HS-5 (cell line): ENCODE results near the gene SMPD2.
"Not testable (repeated sequence)": the region's sequence is repeated elsewhere in the genome, so short reads cannot be mapped to it uniquely, and the experiment has no call there.

Source experiments
- DNase-seq: peaks from one replicate; pipeline ENCODE4 v3.0.0-alpha.2; 2012; ENCODE audit warnings: low read depth

SMPD2 gene

DNA sequence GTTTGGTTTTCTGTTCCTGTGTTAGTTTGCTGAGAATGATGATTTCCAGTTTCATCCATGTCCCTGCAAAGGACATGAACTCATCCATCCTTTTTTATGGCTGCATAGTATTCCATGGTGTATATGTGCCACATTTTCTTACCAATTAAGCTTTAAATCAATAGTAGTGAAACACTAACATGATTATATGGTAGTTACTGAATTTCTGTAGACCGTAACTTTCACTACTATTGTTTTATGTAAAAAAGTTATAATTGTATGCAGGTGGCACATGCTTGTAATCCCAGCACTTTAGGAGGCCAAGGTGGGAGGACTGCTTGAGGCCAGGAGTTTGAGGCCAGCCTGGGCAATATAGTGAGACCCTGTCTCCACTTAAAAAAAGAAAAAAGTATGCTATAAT lies 20.7 kb downstream of the SMPD2 start:
- not testable (repeated sequence) for DNase-seq

GRCh38 chr6:109461733-109462526 lies 21.4 kb downstream of the SMPD2 start:
- DNase-seq: no peak

DNA sequence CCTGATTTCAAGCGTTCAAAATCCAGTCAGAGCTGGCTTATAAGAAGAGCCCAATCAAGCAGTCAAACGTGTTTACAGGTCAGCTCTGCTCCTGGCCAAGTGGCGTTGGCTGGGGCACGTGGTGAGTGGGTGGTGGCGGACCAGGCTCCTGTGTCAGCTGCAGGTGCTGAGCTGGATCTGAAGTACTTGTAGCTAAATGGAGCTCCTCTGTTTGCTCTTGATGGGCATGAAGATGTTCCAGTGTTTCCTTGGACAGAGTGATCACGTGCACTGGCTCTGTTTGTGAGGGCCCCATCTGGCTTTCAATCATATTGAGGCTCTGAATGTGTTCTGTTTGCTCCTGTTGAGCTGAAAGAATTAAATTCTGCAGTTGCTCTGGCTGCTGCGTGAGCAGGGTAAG lies 25.2 kb downstream of the SMPD2 start:
- DNase-seq: no peak

DNA sequence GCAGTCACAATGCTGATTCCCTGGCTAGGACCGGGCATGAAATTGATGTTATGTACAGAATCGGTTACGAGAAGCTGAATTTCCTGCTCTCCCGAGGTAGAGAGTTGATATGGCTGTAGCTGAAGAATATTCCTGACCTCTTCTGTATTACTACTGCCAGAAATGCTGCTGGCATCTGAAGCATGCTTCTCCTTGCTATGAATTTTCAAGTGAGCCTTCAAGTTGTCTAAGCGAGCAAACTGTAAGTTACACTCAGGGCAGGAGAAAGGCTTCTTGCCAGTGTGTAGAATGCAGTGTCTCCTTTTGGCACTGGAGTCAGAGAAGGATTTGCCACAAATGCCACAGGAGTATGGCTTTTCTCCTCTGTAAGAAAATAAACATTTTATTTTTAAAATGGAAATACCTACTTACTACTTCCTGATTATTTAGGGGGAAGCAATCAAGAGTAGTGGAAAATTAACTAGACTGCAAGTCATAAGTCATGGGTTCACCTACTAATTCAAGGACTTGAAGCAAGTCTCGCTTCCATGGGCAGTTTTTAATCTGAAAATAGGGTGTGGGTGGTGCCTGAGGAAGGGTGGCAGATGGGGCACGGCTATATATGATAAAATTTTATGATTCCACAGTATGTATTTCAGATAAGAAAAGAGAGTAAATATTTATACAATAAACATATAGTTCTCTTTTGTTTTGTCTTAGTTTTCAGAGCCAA lies 25.8 kb downstream of the SMPD2 start:
- DNase-seq: no peak

DNA sequence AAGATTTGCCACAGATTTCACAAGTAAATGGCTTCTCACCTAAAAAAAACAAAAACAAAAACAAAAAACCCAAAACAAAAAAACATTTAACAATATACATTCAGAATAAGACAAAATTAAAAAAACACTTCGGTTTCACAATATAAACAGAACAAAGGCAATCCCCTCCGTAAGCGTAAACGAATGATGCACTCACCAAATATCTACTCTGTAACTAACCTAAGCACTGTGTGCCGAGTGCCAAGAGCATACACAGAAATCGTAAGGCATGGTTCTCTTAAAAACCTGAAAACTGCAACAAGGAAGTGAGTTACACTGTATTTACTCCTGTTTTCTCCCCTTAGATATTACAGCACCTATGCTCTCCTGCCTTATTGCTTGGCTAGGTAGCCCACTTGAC lies 27.2 kb downstream of the SMPD2 start:
- no peak for DNase-seq

DNA sequence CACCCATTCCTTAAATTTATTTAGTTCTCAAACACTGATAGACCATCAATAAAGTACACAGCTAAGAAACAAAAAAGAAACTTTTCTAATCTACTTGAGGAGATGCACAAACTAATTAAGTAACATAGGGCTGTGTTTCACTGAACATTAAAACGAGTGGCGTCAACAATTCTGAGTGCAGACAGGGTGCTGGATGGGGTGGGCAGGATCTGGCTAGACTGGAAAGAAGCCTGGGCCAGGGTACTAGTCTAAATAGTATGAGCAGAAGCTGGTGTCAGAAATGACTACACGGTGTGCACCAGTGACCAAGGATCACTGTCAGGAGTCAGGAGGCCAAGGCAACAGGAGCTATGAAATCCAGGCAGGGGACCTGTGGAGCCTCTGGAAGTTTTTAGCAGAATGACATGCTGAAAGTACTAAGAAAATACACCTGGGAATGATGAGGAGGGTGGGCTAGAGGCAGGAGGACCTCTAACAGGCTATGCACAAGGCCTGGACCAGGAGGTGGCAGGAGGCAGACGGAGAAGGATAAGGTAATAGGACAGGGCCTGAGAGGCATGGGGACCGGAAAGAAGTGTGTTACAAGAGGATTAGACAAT lies 29.2 kb downstream of the SMPD2 start:
- no peak for DNase-seq

DNA sequence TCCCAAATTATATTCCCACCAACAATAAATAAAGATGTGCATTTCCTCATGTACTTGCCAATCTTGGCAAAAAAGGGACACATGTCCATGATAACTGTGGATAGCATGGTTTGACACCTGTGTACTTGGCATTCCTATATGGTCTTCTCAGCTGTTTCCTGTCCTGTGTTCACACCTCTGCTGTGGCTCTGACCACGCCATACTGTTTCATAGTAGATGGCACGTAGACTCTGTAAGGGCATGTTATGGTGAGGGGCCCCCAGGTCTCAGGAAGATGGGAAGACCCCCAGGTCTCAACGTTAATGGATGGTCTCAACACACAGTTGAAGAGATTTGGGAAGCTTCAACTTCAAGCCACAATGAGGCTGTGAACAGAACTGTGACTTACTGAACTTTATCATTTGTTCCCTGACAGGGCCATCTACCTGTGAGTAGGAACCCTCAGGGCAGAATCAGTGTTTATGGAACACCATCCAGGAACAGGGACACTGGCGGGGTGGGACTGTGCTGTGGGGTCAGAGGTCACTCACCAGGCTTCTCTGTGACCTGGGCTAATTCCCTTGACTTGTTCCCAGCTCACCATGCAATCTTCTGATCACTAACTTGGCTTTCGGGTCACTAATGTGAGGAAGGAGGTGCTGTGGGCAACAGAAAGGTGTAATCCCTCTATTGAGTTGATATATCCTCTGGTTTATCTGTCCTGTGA lies 30.7 kb downstream of the SMPD2 start:
- DNase-seq: no peak

GRCh38 chr6:109472132-109472995 lies 31.8 kb downstream of the SMPD2 start:
- no peak for DNase-seq

GRCh38 chr6:109473120-109473519 lies 32.6 kb downstream of the SMPD2 start:
- no peak for DNase-seq

GRCh38 chr6:109474995-109475394 lies 34.5 kb downstream of the SMPD2 start:
- no peak for DNase-seq

DNA sequence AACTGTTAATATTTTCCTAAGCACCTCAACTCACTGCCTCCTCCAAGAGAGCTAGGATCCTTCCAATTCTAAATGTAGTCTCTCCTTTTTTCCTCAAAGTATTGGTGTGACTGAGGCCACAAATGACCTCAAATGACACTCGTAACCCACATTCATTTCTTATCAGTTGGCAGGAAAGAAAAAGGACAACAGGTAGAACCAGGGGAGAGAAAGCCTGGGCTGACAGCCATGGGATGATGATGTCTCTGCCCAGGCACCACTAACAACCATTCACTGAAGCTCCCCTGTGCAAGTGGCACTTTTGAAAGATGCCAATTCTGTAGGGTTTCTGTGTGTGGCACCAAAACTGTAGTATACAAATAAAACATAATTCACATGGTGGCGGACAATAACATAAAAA lies 35.1 kb downstream of the SMPD2 start:
- DNase-seq: no peak

- no peak for DNase-seq
Measured at GRCh38 chr6:109477184-109477583, 36.7 kb downstream of the SMPD2 start.

DNA sequence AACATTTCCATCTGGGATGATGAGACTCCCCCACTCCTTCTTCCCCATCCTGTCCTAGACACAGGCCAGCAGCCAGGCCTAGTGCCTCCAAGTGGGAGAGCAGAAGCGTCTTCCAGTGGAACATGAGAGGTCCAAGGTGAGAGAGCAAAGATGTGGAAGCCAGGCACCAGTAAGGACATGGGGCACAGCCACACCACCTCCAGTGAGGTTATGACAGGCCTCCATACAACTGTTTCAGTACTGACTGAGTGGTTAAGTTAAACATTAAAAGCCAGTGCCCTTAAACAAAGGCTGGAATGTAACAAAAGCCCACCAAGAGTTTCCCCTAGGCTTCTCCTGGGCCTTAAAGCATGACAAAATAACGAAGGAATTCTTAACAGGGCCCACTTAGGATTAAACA lies 37.2 kb downstream of the SMPD2 start:
- no peak for DNase-seq

DNA sequence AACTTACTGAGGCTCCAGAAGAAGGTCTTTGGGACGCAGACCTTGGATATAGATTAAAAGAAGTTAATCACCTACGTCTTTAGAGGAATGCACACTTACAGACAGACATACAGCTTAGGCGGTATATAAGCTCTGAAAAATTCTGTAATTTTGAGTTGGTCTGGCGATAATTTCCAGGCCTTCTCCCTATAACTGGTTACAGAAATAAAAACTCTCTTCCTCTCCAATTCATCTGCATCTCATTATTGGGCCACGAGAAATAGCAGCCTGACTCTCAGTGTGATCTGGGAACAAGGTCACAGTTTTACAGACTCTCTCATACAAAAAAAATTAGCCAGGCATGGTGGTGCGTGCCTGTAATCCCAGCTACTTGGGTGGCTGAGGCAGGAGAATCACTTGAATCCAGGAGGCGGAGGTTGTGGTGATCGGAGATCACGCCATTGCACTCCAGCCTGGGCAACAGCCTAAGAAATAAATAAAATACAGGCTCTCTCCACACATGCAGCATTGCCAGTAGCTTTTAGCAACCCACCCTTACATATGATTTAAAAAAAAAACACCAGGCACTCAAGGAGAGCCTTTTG lies 37.8 kb downstream of the SMPD2 start:
- DNase-seq: no peak

DNA sequence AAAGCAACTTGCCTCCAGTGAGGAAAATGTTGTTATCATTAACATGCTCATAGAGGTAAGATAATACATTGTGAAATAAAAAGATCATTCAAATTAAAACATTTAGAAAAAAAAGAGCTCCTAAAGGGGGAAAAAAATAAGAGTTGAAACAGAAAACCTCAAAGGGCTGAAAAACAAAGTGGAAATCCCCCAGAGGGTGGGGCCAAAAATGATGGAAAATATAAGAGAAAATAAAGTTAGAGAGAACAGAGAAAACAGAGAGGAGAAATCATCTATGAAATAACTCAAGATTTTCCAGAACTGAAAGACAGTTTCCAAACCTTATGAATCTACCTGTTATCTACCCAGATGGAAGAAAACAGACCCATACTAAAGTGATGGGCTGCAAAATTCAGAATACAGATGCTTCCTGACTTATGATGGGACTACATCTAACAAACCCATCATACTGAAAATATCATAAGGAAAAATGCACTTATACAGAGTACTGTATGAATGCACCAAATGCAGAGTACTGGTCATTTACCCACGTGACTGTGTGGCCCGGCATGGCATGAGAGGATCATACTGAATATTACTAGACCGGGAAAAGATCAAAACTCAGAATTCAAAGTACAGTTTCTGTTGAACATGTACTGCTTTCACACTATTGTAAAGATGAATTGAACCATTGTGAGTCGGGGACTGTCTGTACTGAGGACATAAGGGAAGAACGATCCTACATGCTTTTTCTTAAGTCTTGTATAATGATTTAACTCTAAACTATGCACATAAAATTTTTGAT lies 38.5 kb downstream of the SMPD2 start:
- DNase-seq: no peak

GRCh38 chr6:109480993-109481480 lies 40.5 kb downstream of the SMPD2 start:
- DNase-seq: no peak

DNA sequence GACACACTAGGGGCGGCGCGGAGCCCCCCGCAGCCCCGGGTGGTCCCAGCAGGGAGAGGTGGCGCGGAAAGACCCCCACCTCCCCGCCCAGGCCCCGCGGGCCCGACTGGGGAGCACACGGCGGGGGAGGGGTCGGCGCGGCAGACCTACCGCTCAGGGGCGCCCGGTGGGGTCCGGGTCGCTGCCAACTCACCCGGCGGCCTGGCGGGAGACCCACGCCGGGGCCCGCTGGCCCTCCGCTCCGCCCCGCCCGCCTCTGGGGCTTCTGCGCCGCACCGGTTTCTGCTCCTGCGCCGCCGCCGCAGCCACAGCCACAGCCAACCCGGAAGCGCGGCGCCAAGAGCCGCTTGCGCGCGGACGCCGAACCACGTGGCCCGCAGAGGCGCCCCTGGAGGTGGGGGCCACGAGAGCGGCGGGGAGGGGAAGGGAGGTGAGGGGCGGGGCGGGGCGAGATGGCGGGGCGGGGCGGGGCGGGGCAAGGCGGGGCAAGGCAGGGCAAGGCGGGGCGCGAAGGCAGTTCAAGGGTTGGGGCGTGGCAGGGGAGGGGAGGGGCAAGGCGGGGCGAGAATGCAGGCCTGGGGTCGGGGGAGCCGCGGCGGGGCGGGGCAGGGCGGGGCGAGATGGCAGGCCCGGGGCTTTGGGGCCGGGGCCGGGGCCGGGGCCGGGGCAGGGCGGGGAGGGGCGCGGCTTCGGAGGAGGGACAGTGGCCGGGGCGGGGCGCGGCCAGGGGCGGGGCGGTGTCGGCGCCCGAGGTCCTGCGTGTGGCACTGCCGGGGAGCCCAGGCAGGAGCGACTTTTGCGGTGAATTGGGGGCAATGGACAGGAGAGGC lies 42.6 kb downstream of the SMPD2 start, which contains the start of gene ZBTB24:
Gene ZBTB24, minus strand, starts transcription at position 315 of the 830 bp plus-strand sequence. CDS start 1,193 bp downstream, outside the sequence.
- DNase-seq: peak; percentile 28

DNA sequence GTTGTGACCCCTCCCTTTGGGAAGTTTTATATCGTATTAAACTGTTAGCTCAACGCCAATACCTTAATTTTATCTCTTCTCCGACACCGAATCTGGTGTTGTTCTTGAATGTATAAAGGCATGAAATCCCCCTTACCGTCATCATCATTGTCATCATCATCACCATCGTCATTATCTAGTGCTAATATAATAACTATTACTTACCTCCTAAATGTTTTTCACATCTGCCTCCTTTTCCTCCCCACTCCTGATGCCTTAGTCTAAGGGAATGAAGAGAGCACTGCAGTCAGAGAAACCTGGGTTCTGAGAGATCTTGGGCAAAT lies 43.2 kb downstream of the SMPD2 start:
- DNase-seq: peak; percentile 13

GRCh38 chr6:109484122-109484521 lies 43.6 kb downstream of the SMPD2 start:
- DNase-seq: no peak
